ENCODE measurements around the gene CYTH2.

GRCh38 chr19:48500830-48501493, 31.8 kb downstream of the CYTH2 start:
- TF ChIP-seq CTCF (IDR thresholded peaks at IDR 0.05): no peak
- TF ChIP-seq POLR2A (IDR thresholded peaks at IDR 0.05): no peak
